Tongue (tissue), 2 donors: ENCODE data around the gene RNF10. TPM values are rescaled to one million over a fixed set of nuclear protein-coding genes. Genes with fewer than 3 reads are reported as not detected.
A peak's percentile ranks its signal among the peaks of the same experiment; 100 is the strongest.
"Not testable (repeated sequence)": the region's sequence is repeated elsewhere in the genome, so short reads cannot be mapped to it uniquely, and the experiment has no call there.

Source experiments
- DNase-seq: peaks from one replicate; pipeline ENCODE4 v3.0.0-alpha.2; 2015
- total RNA-seq: library from RNA; depleted of rRNA; stranded (reverse); fragments of >200 nt; gene quantifications from one replicate; pipeline ENCODE4 v1.2.3, GENCODE V29; 2014

RNF10 gene
- total RNA-seq, 1 donor from 2014 or later: 172 TPM

GRCh38 chr12:120580787-120581723, 46.9 kb downstream of the RNF10 start, which contains the start of gene POP5:
Gene POP5 (minus strand): TSS chr12:120581402. CDS start chr12:120581362, 40 bp downstream.
- DNase-seq: peak; percentile 99

- no peak for DNase-seq
These were observed 47.8 kb downstream of the RNF10 start for GRCh38 chr12:120581998-120582397.

DNA sequence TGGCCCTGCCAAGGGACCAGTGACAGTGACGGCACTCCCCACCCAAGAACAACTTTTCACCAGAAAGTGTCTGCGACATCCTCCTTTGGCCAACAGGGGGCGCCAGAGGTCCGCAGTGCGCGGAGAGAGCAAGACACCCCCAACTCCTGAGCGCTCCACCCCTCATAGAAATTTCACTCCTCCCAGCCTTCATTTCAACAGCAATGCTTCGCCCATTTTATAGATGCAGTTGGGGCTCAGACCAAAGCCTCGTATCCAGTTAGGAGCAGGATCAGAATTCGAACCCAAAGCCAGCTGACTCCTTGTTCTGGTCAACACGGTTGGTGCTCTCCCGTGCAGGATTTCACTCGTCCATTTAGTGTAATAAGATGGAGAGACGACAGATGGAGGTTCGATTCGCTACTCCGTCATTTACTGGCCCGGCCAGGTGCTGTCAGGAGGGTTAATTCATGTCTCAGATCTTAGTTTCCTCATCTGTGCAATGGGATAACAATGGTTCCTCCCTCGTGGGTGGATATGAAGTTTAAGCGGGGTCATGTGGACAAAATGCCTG, 49.4 kb downstream of the RNF10 start:
- peak; percentile 84 for DNase-seq

- DNase-seq: peak; percentile 29
These were observed 50.4 kb downstream of the RNF10 start for GRCh38 chr12:120584343-120585149.

DNA sequence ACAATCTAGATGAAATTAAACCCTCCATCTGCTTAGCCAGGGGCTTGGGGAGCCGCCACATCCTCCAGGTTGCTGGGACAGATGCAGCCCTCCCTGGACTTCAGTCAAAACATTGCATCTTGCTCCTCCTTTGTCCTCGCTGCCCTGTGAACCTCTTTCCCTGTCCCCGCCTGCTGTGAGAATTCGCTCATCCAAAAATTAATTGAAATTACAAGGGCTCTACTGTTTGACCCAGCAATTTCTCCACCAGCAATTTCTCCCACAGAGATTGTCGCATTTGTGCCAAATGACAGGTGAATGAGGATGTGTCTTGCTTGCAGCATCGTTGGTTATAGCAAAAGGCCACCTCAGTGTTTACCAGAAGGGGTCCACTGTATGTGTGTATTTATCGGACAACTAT, 52.0 kb downstream of the RNF10 start:
- no peak for DNase-seq

- DNase-seq: no peak
These were observed 52.7 kb downstream of the RNF10 start for GRCh38 chr12:120586860-120587259.

- no peak for DNase-seq
These were observed 54.2 kb downstream of the RNF10 start for GRCh38 chr12:120588371-120588770.

DNA sequence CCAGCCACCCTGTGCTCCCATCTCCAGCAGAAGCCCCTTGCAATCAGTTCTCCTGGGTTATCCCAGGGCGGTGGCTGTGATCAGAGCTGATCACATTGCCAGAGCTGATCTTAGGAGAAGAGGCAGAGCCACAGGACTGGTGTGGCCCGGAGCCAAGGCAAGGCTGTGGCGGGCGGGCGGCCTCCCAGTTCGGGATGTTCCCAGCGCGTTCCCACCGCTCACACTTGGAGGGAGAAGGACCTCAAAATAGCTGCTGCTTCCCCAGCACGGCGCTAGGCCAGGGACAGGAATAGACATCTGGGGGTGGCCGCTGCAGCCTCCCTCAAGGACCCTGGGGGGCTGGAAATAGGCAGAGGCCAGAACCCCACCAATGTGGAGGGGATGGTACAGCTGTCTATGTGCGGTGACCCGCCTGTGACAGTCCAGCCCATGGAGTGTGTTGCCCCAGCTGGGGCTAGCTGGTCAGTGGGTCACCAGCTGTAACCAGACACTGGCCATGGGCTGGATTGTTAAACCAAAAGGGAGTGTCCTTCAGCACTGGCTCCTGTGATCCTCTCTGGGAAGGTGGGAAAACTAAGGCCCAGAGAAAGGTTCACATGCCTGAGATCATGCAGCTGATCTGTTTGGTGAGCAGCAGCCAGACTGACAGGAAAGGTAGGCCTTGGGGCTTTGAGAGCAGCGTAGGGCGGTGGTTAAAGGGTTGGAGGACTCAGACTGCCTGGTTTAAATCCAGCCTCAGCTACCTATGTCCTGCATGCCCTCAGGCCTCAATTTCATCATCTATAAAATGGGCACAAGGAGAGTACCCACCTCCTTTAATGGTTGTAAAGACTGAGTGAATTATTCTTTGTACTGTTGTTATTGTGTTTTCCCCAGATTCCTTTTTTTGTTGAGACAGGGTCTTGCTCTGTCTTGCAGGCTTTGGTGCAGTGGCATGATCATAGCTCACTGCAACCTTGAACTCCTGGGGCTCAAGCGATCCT, 55.1 kb downstream of the RNF10 start:
- DNase-seq: peak; percentile 47

GRCh38 chr12:120590741-120591407, 56.7 kb downstream of the RNF10 start:
- no peak for DNase-seq

DNA sequence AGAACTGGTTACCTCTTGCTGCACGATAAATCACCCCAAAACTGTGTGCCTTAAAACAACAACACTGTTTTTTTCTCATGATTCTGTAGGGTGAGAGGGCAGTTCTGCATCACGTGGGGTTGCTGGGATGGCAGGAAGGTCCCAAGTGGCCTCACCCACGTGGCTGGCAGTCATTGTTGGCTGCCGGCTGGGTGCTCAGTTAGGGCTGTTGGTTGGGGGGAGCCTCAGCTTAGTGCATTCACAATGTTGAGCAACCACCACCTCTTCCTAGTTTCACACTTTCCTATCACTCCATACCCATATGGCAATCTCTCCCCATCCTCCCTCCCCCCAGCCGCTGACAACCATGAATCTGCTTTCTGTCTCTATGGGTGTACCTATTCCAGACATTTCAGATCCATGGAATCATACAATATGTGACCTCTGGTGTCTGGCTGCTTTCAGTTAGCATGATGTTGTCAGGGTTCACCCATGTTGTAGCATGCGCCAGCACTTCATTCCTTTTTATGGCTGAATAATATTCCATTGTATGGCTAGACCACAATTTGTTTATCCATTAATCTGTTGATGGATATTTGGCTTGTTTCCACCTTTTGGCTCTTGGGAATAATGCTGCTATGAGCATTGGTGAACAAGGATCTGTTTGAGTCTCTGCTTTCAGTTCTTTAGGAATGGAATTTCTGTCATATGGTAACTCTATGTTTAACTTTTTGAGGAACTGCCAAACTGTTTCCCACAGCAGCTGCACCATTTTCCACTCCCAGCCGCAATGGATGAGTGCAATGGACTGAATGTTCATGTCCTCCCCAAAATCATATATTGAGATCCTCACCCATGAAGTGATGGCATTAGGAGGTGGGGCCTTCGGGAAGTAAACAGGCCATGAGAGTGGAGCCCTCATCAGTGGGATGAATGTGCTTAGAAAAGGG, 58.2 kb downstream of the RNF10 start:
- no peak for DNase-seq

DNA sequence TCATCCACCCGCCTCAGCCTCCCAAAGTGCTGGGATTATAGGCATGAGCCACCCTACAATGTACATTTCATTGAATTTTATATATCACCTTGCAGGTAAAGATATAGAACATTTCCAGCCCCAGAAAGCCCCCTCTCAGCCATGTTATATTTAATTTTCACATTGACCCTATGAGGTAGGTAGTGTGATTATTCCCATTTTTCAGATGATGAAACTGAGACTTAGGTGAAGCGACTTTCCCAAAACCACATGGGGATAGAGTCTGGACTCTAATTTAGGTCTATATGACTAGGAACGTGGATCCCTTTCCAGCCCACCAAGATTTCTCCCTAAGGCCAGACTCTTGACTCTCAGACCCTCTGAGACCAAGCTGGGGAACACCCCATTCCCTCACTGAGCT, 62.7 kb downstream of the RNF10 start:
- no peak for DNase-seq

GRCh38 chr12:120597861-120598260, 63.7 kb downstream of the RNF10 start:
- no peak for DNase-seq

GRCh38 chr12:120598674-120599463, 64.7 kb downstream of the RNF10 start:
- DNase-seq: no peak

DNA sequence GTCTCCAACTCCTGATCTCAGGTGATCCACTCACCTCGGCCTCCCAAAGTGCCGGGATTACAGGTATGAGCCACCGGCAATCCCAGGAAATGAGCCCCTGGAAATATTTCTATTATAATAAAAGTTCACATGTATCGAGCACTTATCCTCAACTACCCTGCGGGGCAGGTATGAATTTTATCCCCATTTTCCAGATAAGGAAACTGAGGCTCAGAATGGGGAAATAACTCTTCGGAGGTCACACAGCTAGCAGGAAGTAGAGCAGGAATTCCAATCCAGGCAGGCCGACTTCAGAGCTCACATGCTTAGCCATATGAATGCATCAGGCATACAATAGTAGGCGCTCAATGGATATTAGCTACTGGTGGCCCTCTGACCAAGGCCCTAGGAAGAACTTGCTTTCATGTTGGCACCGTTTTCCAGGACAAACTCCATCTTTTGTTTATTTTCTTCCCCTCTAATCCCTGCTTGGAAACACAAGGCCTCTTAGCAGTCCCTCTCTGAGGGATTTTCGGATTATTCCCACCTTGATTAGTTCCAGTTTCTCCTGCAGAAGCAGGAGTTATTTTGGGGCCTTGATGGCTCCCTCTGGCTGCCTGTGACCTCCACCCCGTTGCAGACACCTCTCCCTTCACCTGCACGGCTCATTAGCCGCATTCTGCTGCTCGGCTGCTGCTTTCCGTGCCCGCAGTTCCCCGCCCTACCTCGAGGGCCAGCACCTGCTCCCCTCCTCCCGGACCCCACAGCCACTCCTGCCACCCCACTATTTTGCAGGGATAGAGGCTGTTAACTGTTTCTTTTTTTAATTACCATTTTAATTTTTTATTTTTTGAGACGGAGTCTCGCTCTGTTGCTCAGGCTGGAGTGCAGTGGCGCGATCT, 65.8 kb downstream of the RNF10 start:
- no peak for DNase-seq

GRCh38 chr12:120602416-120602815, 68.3 kb downstream of the RNF10 start:
- DNase-seq: not testable (repeated sequence)

GRCh38 chr12:120610560-120610959, 76.4 kb downstream of the RNF10 start:
- no peak for DNase-seq

GRCh38 chr12:120611534-120611933, 77.4 kb downstream of the RNF10 start:
- DNase-seq: not testable (repeated sequence)

- no peak for DNase-seq
These were observed 80.7 kb downstream of the RNF10 start for GRCh38 chr12:120614848-120615247.
